NCI-H146 (cell line): ENCODE results near the gene FXYD3.
"Not testable (repeated sequence)": the region's sequence is repeated elsewhere in the genome, so short reads cannot be mapped to it uniquely, and the experiment has no call there.

Experiments
- DNase-seq: peaks from one replicate; lab custom pipeline; 2025; lab: John Stamatoyannopoulos, UW

FXYD3 gene

GRCh38 chr19:35086455-35086854, 29.2 kb upstream of the FXYD3 start:
- no peak for DNase-seq

GRCh38 chr19:35087393-35087792, 28.2 kb upstream of the FXYD3 start:
- DNase-seq: no peak

DNA sequence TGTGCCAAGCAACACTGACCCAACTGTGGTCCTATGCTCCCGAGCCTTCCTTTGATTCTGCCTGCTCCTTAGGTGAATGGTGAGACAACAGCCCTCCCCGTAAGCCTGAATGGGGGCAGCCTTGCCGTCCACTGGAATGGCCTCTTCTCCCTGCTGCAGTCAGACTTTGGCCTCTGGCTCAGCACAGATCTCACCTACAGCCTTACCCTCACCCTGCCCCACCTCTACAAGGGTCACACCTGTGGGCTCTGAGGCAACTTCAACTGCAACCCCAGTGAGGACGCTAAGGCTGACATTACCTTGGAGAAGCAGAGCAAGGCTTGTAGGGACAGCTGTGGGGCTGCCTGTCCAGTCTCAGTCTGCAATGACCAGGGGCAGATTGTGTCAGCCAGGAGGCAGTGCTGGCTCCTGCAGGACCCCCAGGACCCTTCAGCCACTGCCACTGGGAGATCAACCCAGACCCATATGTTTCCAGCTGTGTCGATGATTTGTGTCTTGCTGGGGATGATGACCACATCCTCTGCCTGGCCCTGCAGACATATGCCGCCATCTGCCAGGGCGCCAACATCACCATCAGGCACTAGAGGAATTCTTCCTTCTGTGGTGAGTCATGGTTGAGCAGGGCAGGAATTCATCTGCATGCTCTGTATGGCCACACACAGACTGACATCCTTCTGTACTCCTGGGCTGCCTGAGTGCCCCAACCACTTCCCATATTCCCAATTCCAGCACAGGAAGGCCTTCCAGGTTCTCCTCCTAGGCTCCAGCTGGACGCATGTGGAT, 27.3 kb upstream of the FXYD3 start:
- no peak for DNase-seq

GRCh38 chr19:35089554-35089953, 26.1 kb upstream of the FXYD3 start:
- DNase-seq: no peak

DNA sequence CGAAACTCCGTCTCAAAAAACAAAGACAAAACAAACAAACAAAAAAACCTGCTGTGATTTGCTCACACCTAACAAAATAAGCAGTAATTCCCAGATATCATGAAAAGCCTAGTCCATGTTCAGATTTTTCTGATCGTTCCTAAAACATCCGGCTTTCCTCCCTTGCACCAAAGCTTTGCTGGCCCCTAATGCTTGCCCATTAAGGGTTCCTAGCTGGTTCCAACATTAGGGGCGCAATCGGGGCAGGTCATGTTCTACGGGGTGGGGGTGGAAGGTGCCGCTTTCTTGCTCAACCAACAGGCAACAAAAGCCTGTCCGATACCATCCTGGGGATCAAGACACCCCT, 25.5 kb upstream of the FXYD3 start:
- DNase-seq: no peak

GRCh38 chr19:35090506-35091214, 25.0 kb upstream of the FXYD3 start:
- DNase-seq: peak; percentile 55

- DNase-seq: no peak
These were observed 22.2 kb upstream of the FXYD3 start for GRCh38 chr19:35093430-35093829.

DNA sequence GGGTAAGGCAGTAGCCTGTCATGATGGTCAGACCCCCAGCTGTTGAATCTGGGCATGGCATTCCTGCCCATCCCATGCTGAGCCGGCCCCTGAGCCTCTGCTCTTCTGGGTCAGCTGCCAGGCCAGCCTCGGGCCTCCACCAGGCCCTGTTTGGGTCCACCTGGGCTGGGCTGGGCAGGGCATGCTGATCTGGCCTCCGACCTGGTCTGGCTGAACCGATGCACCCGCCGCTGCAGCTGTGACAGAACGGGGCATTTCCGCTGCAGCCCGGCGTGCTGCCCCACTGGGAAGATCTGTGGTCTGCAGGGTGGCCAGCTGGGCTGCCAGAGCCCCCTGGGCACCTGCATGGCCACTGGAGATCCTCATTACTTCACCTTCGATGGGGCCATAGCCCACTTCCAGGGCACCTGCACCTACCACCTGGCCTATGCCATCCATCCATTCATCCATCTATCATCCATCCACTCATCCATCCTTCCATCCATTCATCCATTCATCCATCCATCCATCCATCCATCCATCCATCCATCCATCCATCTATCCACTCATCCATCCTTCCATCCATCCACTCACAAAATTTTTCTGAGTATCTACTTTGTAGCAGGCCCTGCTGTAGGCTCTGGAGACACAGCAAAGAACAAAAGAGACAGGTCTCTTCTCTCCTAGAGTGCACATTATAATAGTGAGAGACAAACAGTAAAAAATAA, 21.5 kb upstream of the FXYD3 start:
- DNase-seq: no peak

DNA sequence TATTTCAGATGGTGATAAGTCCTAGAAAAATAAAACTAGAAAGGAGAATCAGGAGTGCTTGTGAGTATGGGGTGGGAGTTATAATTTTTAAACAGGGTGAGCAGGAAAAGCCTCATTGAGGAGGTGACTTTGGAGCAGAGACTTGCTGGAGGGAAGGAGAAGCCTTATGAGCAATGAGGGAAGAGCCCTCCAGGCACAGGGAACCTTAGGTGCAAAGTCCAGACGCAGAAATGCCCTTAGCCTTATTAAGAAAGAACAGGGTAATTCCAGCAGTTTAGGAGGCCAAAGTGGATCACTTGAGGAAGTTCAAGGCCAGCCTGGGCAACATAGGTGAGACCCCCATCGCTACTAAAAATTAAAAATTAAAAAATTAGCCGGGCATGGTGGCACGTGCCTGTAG, 21.0 kb upstream of the FXYD3 start:
- no peak for DNase-seq

DNA sequence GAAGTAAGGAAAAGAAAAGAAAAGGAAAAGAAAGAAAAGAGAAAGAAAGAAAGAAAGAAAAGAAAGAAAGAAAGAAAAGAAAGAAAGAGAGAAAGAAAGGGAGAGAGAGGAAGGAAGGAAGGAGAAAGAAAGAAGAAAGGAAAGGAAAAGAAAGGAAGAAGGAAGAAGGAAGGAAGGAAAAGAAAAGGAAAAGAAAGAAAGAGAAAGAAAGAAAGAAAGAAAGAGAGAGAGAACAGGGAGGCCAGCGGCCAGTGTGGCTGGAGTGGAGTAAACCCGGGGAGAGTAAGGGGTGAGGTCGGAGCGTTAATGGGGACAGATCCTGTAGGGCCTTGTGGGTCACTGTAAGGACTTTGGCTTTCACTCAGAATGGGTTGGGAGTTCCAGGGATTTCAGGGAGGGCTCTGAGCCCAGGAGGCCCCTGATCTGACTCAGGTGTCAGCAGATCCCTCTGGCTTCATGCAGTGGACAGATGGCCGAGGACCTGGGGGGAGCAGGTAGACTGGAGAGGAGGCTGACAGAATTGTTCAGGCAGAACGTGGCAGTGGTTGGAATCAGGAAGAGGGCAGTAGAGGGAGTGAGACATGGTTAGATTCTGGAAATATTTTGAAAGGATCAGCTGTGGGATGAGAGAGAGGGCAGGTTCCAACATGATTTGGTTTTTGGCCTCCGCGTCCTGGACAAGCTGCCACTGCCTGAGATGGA, 19.8 kb upstream of the FXYD3 start:
- DNase-seq: no peak

DNA sequence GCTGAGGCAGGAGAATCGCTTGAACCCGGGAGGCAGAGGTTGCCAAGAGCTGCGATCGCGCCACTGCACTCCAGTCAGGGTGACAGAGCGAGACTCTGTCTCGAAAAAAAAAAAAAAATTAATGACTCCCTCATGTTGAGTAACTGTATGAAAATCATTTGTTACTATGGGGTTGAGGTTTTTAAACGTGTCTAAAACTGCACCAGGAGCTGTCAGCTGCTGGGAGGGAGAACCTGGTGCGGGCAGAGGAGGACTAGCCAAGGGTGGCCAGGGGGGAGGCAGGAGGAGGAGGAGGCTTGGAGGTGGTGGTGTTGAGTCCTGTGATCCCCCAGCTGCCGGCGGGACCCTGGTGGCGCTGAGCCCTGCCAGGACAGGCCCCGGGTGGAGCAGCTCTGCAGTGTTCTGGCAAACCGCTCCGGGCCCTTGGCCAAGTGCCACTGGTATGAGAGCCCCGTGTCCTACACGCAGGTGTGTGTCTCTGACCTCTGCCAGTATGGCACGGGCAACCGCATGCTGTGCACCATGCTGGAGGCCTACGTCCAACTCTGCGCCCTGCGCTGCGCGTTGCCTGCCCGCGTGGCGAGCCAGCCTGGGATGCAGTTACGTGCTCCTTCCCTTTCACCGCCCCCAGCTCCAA, 17.1 kb upstream of the FXYD3 start:
- DNase-seq: no peak

- DNase-seq: no peak
These were observed 16.3 kb upstream of the FXYD3 start for GRCh38 chr19:35099155-35099896.

DNA sequence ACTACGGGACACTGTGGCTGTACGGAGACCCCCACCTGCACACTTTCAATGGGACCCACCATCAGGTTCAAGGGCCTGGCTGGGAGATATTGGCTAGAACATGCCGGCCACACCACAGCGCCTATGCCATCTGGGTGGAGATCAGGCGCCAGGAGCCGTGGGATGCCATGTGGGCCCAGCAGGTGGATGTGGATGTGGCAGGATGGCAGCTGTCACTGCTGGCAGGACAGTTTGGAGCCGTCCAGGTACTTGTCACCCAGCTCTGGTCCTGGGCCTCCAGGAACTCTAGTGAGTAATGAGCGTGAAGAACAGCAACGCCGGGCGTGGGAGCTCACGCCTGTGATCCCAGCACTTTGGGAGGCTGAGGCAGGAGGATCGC, 15.7 kb upstream of the FXYD3 start:
- DNase-seq: no peak

GRCh38 chr19:35100588-35101533, 14.8 kb upstream of the FXYD3 start:
- no peak for DNase-seq

GRCh38 chr19:35101949-35102348, 13.7 kb upstream of the FXYD3 start:
- not testable (repeated sequence) for DNase-seq

GRCh38 chr19:35103614-35104013, 12.0 kb upstream of the FXYD3 start:
- DNase-seq: not testable (repeated sequence)

GRCh38 chr19:35104361-35104760, 11.3 kb upstream of the FXYD3 start:
- no peak for DNase-seq

DNA sequence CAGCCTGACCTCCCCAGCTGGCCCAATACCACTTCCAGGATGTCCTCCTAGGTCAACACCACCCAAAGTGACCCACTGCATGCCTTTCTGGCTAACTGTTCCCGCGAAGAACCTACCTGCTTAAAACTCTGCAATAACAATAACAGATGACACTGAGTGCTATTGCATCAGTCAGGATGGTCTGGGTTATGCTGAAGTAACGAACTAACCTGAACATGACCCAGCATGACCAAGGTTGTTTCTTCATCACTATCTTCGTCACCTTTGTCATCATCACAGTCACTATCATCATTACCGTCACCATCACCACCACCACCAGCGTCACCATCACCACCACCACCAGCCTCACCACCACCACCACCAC, 10.6 kb upstream of the FXYD3 start:
- no peak for DNase-seq

DNA sequence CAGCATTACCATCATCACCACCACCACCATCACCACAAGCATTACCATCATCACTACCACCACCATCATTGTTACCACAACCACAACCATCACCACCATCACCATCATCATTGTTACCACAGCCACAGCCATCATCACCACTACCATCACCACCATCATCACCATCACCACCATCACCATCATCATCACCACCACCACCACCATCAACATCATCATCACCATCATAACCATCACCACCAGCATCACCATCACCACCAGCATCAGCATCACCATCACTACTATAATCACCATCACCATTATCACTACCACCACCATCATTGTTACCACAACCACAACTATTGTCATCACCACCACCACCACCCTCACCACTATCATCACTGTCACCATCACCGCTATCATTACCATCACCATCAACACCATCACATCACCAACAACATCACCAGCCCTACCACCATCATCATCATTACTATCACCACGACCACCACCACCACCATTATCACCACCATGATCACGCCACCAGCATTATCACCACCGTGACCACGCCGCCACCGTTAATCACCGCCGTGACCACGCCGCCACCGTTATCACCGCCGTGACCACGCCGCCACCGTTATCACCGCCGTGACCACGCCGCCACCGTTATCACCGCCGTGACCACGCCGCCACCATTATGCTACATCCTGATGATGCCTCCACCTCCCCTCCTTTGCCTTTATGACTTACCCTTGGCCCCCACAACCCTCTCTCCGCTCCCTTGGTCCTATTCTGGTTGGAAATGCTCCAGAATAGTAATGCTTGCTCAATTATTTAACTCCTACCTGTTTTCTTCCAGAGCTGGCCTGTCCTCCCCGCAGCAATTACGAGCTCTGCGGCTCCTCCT, 10.0 kb upstream of the FXYD3 start:
- DNase-seq: no peak
